HG03565 (cell line): ENCODE data around the gene FRMD4B.

ENCODE experiments used
- ATAC-seq: cut with Tn5 transposase; IDR thresholded peaks from one replicate; pipeline ENCODE4 v1.9.1; 2021; ENCODE audit warnings: mild to moderate bottlenecking, moderate library complexity; ENCODE audit not compliant: unreplicated experiment

FRMD4B gene

DNA sequence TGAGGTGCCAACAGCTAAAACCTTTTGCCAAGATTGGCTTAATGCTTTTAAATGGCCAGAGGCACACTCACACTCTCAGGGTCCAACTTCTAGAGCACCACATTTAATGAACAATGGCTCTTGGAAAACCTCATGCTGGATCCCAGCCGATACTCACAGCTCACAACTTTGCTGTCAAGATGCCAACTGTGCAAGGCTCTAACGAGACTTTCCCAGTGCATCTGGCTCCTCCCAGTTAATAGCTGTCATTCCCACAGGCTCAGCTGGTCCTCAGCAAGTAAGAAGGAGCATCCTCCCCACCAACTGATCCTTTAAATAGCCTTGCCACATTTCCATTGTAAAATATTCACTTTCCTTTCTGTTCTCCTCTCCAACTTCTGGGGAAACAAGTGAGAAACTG, 20.3 kb upstream of the FRMD4B start:
- ATAC-seq, result no peak

- ATAC-seq, result no peak
Measured at GRCh38 chr3:69405067-69405466, 19.2 kb upstream of the FRMD4B start.

GRCh38 chr3:69403454-69403853, 17.6 kb upstream of the FRMD4B start:
- ATAC-seq, result no peak

DNA sequence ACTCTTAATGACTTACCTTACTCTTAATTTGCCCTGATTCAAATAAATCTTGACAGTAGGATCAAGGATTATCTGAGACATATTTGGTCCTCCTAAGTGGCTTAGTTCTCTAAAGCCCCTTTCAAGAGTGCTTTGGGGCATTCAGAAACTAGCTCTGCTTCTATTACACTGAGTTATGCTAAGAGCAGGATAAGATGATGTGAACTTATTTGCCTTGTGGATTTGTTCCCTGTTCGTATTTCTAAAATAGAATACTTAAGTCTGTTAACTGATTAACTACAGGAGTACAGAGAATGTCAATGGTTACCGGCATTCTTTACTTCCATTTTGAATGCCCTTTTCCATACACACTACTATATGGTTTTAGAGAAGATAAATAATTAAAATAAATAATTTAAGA, 14.8 kb upstream of the FRMD4B start:
- ATAC-seq, result no peak

GRCh38 chr3:69392850-69393249, 7.0 kb upstream of the FRMD4B start:
- ATAC-seq, result no peak

DNA sequence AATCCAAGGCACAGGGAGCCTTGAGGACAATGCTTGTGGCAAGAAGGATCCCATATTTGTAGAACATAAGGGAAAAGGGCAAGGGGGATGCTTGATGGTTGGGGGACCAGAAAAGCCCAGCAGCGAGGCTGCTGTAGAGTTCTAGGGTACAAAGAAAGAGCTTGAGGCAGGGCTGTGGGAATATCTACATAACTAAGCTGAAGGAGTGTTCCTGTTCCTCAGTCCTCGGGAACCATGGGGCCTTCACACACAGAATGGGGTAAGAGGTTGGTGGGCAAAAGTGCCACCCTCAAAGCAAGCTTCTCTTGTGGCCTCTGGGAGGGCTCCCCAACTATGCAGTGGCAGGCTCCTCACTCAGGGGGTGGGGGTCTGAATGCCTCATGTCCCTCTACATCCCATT, 6.5 kb upstream of the FRMD4B start:
- no peak for ATAC-seq

DNA sequence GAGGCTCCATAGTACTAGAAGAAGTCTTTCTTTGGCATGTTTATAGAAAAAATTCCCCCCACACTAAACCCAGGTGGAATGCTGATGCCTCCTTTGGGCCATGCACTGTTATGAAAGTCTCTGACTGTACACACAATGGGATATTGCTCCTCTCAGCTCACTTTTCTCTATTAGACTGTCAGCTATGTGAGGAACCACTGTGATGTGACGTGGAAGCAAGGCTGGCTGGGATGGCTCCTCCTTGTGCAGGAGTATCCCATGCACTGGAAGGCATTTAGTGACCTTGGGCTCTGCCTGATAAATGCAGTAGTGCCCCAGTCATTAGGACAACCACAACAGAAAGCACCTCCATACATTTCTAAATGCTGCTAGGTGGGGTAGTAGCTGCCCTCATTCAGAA, 5.7 kb upstream of the FRMD4B start:
- ATAC-seq, result no peak

- ATAC-seq, result no peak
Measured at GRCh38 chr3:69390771-69391170, 4.9 kb upstream of the FRMD4B start.

DNA sequence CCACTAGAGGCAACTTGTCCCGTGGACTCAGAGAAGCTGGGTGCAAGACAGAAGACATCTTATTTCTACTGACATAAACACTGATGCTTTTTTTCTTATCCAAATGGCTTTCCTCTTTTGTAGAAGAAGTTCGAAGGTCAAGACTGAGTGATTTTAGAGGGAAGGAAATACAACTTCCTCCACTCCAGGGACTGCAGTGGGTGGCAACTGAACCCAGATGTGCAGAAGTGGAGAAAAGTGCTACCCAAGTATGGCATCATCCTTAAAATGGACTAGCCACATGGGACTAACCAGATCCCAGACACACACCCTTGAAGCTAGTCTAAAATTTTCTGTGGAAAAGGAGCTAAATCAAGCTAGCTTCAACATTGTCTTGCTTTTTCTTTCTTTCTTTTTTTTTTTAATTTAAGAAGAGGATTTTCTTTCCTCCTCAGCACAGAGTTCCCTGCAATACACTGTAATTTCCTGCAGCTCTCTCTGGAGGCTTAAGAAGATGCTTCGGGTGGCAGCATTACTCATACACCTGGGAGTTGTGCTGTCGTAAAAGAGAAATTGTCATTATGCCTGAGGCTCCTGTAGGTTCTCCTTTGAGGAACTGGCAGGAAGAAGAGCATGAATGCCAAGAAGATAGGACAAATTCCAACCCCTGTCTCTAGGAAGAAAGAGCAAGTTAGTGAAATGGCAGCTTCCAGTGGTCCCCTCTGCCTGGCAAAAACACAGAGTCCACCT, 3.8 kb upstream of the FRMD4B start:
- no peak for ATAC-seq

DNA sequence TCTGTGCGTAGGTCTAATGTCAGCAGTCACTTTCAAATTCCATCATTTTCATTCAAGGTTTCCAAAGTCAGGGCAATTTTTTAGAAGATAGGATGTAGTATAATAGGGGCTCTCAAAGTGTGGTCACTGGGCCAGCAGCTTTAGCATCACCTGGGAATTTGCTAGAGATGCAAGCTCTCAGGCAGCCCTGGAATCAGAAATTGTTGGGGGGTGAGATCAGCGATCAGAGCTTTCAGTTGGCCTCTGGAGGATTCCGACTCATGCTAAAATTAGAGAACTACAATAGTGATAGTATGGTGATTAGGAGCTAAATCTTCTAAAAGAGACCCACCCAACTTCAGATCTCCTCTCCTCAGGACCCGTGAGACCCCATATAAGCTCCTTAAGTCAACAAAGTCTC, 2.4 kb upstream of the FRMD4B start:
- no peak for ATAC-seq

GRCh38 chr3:69386556-69387385, 883 bp upstream of the FRMD4B start:
- no peak for ATAC-seq

GRCh38 chr3:69385123-69385722, 665 bp downstream of the FRMD4B start:
- ATAC-seq, result no peak

DNA sequence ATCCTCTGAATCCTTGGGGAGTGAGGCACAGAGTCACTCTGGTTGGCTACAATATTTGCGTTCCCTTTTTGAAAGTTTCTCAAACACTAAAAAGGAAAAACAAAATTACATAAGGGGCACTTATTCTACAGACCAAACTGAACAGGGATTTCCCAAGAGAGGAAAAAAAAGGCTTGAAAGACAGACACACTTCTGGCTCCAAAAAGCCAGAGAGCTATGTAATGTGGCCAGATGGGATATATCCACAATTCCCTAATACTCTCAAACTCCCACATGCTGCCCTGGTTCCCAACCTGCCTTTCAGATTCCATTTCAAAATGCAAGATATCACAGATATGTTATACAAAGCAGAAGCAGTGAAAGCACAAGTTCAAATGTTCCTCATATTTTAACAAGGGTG, 1.6 kb downstream of the FRMD4B start:
- no peak for ATAC-seq

- no peak for ATAC-seq
Measured at GRCh38 chr3:69379661-69380060, 6.2 kb downstream of the FRMD4B start.

DNA sequence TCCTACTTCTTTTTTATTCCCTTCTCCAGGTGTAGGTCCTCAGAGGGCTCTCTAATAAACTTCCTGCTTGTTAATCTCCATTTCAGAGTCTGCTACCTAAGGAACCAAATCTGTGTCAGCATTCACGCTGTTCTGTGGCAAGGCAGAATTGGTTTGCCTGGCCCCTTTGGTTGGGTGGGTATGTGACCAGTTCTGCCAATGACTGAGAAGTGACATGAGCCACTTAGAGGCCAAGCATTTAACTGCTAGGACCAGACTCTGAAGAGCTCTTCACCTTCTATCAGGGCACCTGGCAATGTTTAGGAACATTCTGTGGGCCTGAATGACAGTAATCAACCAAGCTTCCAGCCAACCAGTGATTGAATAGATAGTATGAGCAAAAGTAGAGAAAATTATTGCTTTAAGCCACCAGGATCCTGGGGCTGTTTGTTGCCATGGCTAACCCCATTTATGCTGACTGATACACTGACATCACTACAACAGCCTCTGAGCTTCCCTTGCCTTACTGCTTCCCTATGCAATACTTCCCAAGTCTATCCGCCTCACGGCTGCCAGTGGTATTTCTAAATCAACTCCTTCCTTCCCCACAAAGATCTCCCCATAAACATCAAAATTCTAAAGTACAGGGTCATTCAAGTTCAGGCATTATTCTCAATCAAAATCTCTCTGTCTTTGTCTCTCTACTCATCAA, 7.6 kb downstream of the FRMD4B start:
- no peak for ATAC-seq

DNA sequence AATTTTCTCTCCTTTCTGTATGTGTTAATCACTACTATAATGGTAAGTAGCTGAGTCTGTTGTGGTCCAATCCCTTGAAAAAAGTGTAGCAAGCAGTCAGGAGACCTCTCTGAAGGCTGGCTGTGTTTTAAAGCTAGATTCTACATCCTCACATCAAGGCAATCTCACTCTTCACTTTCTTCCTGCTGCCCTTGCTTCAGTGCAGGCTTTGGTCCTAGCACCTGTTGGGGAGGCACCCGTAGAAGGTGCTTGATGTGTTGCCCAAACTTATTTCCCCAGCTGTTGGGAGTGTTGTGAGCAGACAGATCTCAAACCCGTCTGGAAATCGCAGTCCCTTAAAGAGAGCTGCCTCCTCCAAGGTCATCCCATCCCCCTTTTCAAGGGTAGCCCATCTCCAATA, 8.6 kb downstream of the FRMD4B start:
- ATAC-seq, result no peak

GRCh38 chr3:69376731-69377130, 9.2 kb downstream of the FRMD4B start:
- ATAC-seq, result no peak

DNA sequence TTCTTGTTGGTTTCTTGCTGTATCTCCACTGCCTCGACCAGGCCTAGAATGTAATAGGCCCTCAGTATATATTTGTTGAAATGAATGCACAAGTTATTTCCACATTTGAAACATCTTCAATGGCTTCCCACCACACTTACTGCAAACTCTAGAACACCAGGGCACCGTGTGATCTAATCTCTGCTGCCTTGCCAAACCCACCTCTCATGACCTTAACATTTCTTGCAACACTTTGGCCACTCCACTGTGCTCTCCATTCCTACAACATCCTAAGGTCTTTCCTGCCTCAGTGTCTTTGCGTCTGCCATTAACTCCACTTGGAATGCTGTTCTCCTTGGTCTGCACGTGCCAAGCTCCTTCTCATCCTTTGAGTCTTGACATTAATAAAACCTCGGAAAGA, 14.1 kb downstream of the FRMD4B start:
- no peak for ATAC-seq

DNA sequence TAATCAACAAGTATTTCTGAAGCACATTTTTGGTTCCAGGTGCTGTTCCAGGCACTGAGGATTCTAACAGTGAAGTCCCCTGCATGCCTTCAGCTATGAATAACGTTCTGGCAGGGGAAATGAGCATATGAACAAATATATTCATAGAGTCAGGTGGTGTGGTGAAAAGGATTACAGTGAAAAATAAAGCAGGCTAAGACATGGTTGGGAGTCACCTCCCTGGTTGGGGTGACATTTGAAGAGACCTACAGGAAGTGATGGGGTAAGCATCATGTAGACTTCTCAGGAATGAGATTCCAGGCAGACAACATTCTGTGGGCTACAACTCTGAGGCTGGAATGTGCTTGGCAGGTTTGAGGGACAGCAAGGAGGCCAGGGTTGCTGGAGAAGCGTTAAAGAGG, 15.0 kb downstream of the FRMD4B start:
- ATAC-seq, result no peak

DNA sequence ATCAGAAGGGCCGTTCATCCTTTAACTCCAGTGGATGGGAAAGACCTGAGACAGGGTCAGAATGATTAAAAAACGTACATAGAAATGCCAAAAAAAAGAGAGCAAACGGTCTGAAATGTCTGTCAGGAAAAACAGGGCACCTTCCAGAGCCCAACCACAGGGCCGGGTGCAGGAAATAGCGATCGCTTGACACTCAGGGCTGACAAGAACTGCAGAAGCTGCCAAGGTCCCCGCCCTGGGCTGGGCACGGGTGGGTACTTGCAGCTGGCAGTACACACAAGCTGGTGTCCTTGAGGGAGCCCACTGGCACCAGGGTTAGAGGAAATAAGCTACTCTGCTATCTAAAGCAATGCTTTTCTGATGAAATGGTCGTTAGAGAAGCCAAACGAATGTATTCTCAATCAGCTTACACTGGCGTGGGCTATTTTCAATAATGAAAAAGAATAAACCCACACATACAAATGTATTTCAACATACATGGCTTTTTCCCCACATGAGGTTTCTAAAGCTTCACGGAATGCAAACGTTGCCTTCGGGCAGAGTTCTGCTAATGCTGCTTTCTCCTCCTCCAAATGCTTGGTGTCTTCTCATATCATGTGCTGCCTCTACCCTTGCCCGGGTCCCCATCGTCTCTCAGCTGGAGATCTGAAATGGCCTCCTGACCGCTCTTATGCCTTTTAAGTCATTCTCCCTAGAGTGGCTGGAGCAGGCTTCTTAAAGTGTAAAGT, 15.6 kb downstream of the FRMD4B start:
- no peak for ATAC-seq
